Prostate gland (tissue), 1 donor: ENCODE results near the gene FTHL17.

ENCODE experiments used
- POLR2A ChIP-seq: fragments of 450-650 bp; IDR thresholded peaks from one replicate; pipeline ENCODE4 v1.6.1; 2016; ENCODE audit warnings: antibody characterized with exemption, mild to moderate bottlenecking
- POLR2AphosphoS5 ChIP-seq: sonication (generic); formaldehyde crosslinking; IDR thresholded peaks from one replicate; pipeline ENCODE4 v1.6.1; 2017; ENCODE audit warnings: antibody characterized with exemption

GRCh38 chrX:31112226-31112999 is 40.6 kb upstream of the FTHL17 start:
- TF ChIP-seq POLR2AphosphoS5 = no peak
- no peak for TF ChIP-seq POLR2A
